A673 (cell line): Measurements from ENCODE around the gene BIRC7. TPM values are rescaled to one million over a fixed set of nuclear protein-coding genes. Genes with fewer than 3 reads are reported as not detected.

Experiments used
- BruUV-seq: library from RNA; stranded (reverse); fragments of 400-500 nt; replicated peaks from 2 replicates; lab custom pipeline; 2021; lab: Mats Ljungman, UMichigan
- CTCF ChIA-PET: fragments of 300-600 bp; sonication (Branson Sonifier 250); formaldehyde crosslinking; loops from one replicate; lab custom pipeline; 2022; ENCODE audit warnings: antibody characterized with exemption; lab: Charles Lee
- POLR2A ChIA-PET: fragments of 300-600 bp; sonication (Branson Sonifier 250); formaldehyde crosslinking; loops from one replicate; lab custom pipeline; 2022; ENCODE audit warnings: antibody characterized with exemption; ENCODE audit not compliant: low non-redundant PET; lab: Charles Lee
- DNase-seq: peaks from one replicate; pipeline ENCODE4 v3.0.0-alpha.2; 2015; ENCODE audit warnings: low spot score
- H3K27ac ChIP-seq: fragments of 200-600 bp; sonication (generic); 2 replicates; pipeline ENCODE4 v1.5.1; 2016; ENCODE audit warnings: mixed run types, low read depth, mild to moderate bottlenecking, mixed read lengths, antibody characterized with exemption, low read length; ENCODE audit not compliant: poor library complexity, severe bottlenecking
- H3K27me3 ChIP-seq: fragments of 200-600 bp; sonication (generic); replicated peaks from 2 replicates; pipeline ENCODE4 v1.6.1; 2017; ENCODE audit warnings: mixed run types, low read depth, mild to moderate bottlenecking, mixed read lengths, antibody characterized with exemption, low read length; ENCODE audit not compliant: insufficient read depth, poor library complexity
- H3K36me3 ChIP-seq: fragments of 200-600 bp; sonication (generic); 2 replicates; pipeline ENCODE4 v1.6.1; 2016; ENCODE audit warnings: mixed run types, mild to moderate bottlenecking, mixed read lengths, antibody characterized with exemption, low read length; ENCODE audit not compliant: insufficient read depth, poor library complexity, severe bottlenecking
- H3K4me1 ChIP-seq: fragments of 200-600 bp; sonication (generic); 2 replicates; pipeline ENCODE4 v1.6.1; 2017; ENCODE audit warnings: mixed run types, mild to moderate bottlenecking, mixed read lengths, antibody characterized with exemption, low read length; ENCODE audit not compliant: insufficient read depth, poor library complexity, severe bottlenecking
- H3K4me3 ChIP-seq: fragments of 200-600 bp; sonication (generic); 2 replicates; pipeline ENCODE4 v1.5.1; 2016; ENCODE audit warnings: low read depth, mixed run types, mild to moderate bottlenecking, mixed read lengths, low read length; ENCODE audit not compliant: poor library complexity, severe bottlenecking
- H3K9me3 ChIP-seq: fragments of 200-600 bp; sonication (generic); 2 replicates; pipeline ENCODE4 v1.6.1; 2016; ENCODE audit warnings: mixed run types, low read depth, mild to moderate bottlenecking, mixed read lengths, antibody characterized with exemption, low read length; ENCODE audit not compliant: poor library complexity, severe bottlenecking
- CTCF ChIP-seq: fragments of 300-800, 200-600 bp; sonication (generic); conservative IDR thresholded peaks from 2 replicates; pipeline ENCODE4 v1.5.1; 2017; ENCODE audit warnings: low read depth, mild to moderate bottlenecking, antibody characterized with exemption, low read length, moderate library complexity, mixed read lengths
- EZH2 ChIP-seq: fragments of 200-600 bp; sonication (generic); IDR thresholded peaks from 2 replicates; pipeline ENCODE4 v1.6.1; 2017; ENCODE audit warnings: borderline replicate concordance, low read depth, mild to moderate bottlenecking, mixed read lengths, antibody characterized with exemption, low read length; ENCODE audit not compliant: poor library complexity, severe bottlenecking
- intact Hi-C: fragments of 100-400 bp; cut with micrococcal nuclease; formaldehyde crosslinking; loops from one replicate; pipeline ENCODE4 v1.10.0; 2022; ENCODE audit not compliant: unreplicated experiment
- total RNA-seq: library from RNA; stranded (reverse); gene quantifications from 2 replicates; pipeline ENCODE4 v1.2.3, GENCODE V29; 2021

BIRC7 gene
- total RNA-seq, 1 experiment from 2014 or later: not detected

- Histone ChIP-seq H3K9me3 (no peaks in the 10 kb centered on the region), H3K27ac (no peak overlapping the region), H3K27me3 (peaks cover 14% of the 10 kb centered on the region), H3K4me1 (no peaks in the 10 kb centered on the region), H3K4me3 (no peak overlapping the region), H3K36me3 (peaks cover 21% of the 10 kb centered on the region)
- no TSS peak for BruUV-seq
- DNase-seq: no peak
- no peak for TF ChIP-seq CTCF
- ChIA-PET CTCF (no interaction called here), POLR2A (no interaction called here)
- intact Hi-C loops: no loop called here
These were observed 18.0 kb upstream of the BIRC7 start for GRCh38 chr20:63217706-63218105.

GRCh38 chr20:63218701-63219446 lies 16.8 kb upstream of the BIRC7 start:
- peaks cover 9% of the 10 kb centered on the region for H3K36me3 ChIP-seq
- CTCF ChIA-PET: no interaction called here

GRCh38 chr20:63219447-63219821 lies 16.3 kb upstream of the BIRC7 start:
- BruUV-seq: no TSS peak
- Histone ChIP-seq H3K36me3 (peaks cover 3% of the 10 kb centered on the region), H3K27me3 (peaks cover 14% of the 10 kb centered on the region), H3K4me1 (no peaks in the 10 kb centered on the region), H3K9me3 (no peaks in the 10 kb centered on the region), H3K27ac (no peak overlapping the region), H3K4me3 (no peak overlapping the region)
- CTCF ChIA-PET: no interaction called here
- POLR2A ChIA-PET: no interaction called here
- intact Hi-C loops: no loop called here
- no peak for DNase-seq
- TF ChIP-seq CTCF: no peak
- no peak for TF ChIP-seq EZH2

More at GRCh38 chr20:63218701-63219446, 16.8 kb upstream of the BIRC7 start:
- H3K4me3 ChIP-seq: no peak overlapping the region
- DNase-seq: no peak
- intact Hi-C loops: no loop called here
- no peaks in the 10 kb centered on the region for H3K4me1 ChIP-seq
- H3K27ac ChIP-seq: no peak overlapping the region
- no TSS peak for BruUV-seq
- POLR2A ChIA-PET: no interaction called here
- TF ChIP-seq CTCF: no peak
- no peak for TF ChIP-seq EZH2
- peaks cover 14% of the 10 kb centered on the region for H3K27me3 ChIP-seq
- H3K9me3 ChIP-seq: no peaks in the 10 kb centered on the region
